Limb (tissue), 2 donors: ENCODE measurements around the gene MADD.
"Not testable (repeated sequence)": the region's sequence is repeated elsewhere in the genome, so short reads cannot be mapped to it uniquely, and the experiment has no call there.

Source experiments
- DNase-seq, 2 donors: peaks; one replicate each; pipeline ENCODE4 v3.0.0-alpha.2; 2016; ENCODE audit errors: extremely low spot score in 2 of 2

Gene MADD

GRCh38 chr11:47274495-47275235 lies 4.7 kb downstream of the MADD start:
- DNase-seq, result no peak

GRCh38 chr11:47276923-47277322 lies 7.0 kb downstream of the MADD start:
- no peak for DNase-seq

- DNase-seq, result no peak
Measured at GRCh38 chr11:47278058-47278457, 8.1 kb downstream of the MADD start.

- DNase-seq, result no peak
Measured at GRCh38 chr11:47278769-47279168, 8.8 kb downstream of the MADD start.

DNA sequence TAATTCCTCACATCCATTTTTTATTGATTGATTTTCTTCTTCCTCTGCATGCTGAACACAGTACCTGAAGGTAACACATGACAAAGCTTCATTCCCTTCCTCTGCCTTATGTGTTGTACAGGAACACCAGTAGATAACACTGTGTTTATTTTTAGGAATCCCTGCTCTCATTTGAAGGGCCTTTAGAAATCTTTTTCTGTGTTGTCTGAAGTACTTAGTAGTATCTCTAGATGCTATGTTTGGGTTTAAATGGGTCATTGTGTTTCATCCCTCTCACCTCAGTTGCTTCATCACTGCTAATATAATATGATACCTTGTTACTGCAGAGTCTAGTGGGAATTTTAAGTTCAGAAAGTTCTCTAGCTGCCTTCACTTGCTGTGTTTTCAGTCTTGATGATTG lies 10.2 kb downstream of the MADD start:
- DNase-seq, result no peak

GRCh38 chr11:47280860-47281259 lies 10.9 kb downstream of the MADD start:
- DNase-seq, result no peak

GRCh38 chr11:47282462-47282861 lies 12.5 kb downstream of the MADD start:
- DNase-seq, result no peak

DNA sequence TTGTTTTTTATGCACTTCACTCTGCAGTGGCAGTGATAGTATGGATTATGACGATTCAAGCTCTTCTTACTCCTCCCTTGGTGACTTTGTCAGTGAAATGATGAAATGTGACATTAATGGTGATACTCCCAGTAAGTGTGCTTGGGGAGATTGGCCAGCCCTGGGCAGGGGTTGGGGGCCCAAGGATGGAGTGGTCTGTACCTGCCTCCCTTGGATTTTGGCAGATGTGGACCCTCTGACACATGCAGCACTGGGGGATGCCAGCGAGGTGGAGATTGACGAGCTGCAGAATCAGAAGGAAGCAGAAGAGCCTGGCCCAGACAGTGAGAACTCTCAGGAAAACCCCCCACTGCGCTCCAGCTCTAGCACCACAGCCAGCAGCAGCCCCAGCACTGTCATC lies 14.2 kb downstream of the MADD start:
- DNase-seq, result no peak

DNA sequence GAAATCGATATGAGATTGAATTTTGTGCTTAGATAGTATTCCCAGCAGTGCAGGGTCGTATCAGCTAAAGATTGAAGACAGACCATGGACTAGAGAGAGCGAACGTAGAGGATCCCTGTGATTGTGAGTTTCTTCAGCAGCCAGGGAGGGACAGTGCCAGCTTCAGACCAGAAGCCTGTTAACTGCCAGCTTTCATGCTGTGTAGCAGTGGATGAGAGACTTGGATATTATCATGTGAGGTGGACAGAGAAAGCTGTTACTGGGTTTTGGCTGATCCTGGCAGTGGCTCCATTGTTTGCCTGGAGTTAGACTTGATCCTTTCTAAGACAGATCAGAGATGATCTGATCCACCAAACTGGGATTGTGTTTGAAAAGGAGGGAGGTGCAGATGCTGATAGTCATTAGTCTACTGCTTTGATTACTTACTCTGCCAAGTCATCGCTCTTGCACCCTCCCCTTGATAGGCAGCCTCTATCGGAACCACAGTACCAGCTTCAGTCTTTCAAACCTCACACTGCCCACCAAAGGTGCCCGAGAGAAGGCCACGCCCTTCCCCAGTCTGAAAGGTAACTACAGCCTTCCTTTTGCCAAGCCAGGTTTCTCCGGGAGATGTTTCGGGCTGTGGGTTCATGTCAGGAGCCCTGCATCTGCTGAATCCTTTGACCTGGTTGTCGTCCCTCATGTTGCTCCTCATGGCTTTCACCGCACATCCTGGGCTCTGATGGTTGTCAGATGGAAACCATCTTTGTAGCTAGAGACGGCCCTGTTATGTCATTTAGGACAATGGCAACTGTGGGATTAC lies 16.2 kb downstream of the MADD start:
- no peak for DNase-seq

- DNase-seq, result no peak
Measured at GRCh38 chr11:47288066-47288465, 18.1 kb downstream of the MADD start.

GRCh38 chr11:47289856-47290255 lies 19.9 kb downstream of the MADD start:
- DNase-seq, result no peak

GRCh38 chr11:47295385-47295784 lies 25.5 kb downstream of the MADD start:
- DNase-seq, result no peak

GRCh38 chr11:47296045-47296444 lies 26.1 kb downstream of the MADD start:
- DNase-seq, result no peak

DNA sequence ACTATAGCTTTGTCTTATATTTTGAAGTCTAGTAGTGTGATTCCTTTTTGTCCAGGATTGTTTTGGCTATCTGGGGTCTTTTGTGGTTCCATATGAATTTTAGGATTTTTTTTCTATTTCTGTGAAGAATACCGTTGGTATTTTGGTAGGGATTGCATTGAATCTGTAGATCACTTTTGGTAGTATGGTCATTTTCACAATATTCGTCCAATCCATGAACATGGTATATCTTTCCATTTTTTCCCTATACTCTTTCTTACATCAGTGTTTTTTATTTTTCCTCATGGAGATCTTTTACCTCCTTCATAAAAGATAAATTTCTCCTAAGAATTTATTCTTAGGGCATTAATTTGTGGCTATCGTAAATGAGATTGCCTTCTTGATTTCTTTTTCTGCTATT lies 29.1 kb downstream of the MADD start:
- DNase-seq, result no peak

DNA sequence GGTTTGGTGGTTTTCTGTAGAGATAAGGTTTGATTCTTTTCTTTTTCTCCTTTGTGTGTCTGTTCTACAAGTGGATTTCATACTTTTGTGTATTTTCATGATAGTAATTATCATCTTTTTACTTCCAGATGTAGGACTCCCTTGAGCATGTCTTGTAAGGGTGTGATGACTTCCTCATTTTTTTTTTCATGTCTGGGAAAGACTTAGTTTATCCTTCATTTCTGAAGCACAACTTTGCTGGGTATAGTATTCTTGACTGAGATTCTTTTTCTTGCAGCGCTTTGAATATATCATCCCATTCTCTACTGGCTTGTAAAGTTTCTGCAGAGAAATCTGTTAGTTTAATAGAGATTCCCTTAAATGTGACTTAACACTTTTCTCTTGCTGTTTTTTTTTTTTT lies 32.9 kb downstream of the MADD start:
- DNase-seq, result no peak

- DNase-seq, result no peak
Measured at GRCh38 chr11:47305734-47306483, 36.0 kb downstream of the MADD start.

DNA sequence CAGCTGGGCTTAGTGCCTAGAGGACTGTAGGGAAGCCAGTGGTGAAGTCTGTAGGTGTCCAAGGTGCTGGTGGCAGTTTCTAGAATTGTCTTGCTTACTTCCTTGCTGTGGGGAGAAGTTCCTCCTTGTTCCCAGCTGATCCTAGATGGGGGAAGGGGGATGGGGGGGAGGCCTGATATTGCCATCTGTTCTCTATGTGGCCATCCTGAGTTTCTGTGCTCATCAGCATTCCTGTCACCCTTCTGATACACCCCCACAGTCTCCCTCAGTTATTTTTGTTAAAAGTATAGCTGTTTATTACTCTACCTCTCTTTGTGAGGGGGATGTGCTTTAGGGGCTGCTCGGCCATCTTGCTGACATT lies 36.5 kb downstream of the MADD start:
- no peak for DNase-seq

- no peak for DNase-seq
Measured at GRCh38 chr11:47308050-47308823, 38.3 kb downstream of the MADD start.

GRCh38 chr11:47314992-47315391 lies 45.1 kb downstream of the MADD start:
- DNase-seq, result no peak

DNA sequence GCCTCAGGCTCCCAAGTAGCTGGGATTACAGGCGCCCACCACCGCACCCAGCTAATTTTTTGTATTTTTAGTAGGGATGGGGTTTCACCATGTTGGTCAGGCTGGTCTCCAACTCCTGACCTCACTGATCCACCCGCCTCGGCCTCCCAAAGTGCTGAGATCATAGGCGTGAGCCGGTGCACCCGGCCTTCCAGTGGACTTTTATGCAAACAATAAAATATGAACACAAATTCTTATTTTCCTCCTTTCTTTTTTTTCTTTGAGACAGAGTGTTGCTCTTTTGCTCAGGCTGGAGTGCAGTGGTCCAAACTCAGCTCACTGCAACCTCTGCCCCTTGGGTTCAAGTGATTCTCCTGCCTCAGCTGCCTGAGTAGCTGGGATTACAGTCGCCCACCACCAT lies 46.6 kb downstream of the MADD start:
- not testable (repeated sequence) for DNase-seq

DNA sequence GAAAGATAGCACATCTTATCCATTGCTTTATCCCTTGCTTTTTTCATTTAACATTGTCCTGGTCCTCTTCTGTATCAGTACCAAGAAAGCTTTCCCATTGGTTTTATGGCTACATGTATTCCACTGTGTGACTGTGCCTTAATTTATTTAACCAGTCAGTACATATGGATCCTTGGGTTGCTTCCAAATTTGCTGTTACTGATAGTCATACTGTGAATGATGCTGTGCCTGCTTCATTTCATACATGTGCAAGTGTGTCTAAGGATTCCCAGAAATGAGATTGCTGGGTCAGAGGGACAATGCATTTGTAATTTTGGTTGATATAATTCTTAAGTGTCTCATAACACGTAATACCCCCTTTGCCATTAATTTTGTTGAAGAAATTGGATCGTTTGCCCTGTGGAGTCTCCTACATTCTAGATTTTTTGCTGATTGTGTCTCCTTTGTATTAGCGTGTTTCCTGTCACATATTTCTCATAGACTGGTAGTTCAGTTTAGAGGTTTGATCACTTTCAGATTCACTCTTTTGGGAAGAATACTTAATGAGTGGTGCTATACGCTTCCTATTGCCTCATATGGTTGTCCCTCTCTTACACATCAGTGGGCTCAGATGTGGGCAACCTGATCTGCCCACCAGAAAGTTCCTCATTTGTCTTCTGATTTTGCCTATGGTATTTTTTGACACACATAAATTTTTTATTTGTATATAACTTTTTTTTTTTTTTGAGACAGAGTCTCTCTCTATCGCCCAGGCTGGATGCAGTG lies 47.3 kb downstream of the MADD start:
- no peak for DNase-seq
